Breast epithelium (tissue), 3 donors: ENCODE results near the gene OR1C1.

Experiments
- POLR2A ChIP-seq: fragments of 450-650 bp; IDR thresholded peaks from one replicate; pipeline ENCODE4 v1.6.1; 2016; ENCODE audit warnings: antibody characterized with exemption, mild to moderate bottlenecking, moderate library complexity
- POLR2AphosphoS5 ChIP-seq, 3 donors: sonication (generic); formaldehyde crosslinking; IDR thresholded peaks; one replicate each; pipeline ENCODE4 v1.6.1; 2017; ENCODE audit warnings: antibody characterized with exemption in 3 of 3
- TF ChIP-seq, protein P1 (sequence below), 3 donors: fragments of 450-650 bp; IDR thresholded peaks; one replicate each; pipeline ENCODE4 v1.5.1; 2016 to 2017; ENCODE audit warnings: antibody characterized with exemption in 3 of 3, mild to moderate bottlenecking in 3 of 3, moderate library complexity in 3 of 3

DNA sequence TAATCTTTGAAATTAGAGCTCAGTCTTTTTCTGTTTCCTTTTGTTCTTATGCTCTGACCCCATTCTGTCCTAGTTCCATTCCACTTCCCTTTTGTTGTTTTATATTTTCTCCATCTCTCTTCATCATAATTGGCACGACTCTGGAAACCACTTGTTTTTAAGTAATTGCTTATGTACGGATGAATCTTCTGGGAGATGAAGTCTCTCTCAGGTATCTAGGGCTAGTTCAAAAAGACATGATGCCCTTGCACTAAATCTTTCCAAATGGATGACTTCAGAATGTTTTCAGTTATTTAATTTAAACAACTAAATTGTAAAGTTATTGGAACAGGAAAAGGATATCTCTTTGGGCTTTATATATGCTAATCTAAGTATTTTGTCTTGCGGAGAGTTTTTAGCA, 43.8 kb downstream of the OR1C1 start, which contains the start of gene OR6F1:
- TF ChIP-seq POLR2AphosphoS5 (IDR thresholded peaks at IDR 0.05): no peak
- TF ChIP-seq, protein P1, sequence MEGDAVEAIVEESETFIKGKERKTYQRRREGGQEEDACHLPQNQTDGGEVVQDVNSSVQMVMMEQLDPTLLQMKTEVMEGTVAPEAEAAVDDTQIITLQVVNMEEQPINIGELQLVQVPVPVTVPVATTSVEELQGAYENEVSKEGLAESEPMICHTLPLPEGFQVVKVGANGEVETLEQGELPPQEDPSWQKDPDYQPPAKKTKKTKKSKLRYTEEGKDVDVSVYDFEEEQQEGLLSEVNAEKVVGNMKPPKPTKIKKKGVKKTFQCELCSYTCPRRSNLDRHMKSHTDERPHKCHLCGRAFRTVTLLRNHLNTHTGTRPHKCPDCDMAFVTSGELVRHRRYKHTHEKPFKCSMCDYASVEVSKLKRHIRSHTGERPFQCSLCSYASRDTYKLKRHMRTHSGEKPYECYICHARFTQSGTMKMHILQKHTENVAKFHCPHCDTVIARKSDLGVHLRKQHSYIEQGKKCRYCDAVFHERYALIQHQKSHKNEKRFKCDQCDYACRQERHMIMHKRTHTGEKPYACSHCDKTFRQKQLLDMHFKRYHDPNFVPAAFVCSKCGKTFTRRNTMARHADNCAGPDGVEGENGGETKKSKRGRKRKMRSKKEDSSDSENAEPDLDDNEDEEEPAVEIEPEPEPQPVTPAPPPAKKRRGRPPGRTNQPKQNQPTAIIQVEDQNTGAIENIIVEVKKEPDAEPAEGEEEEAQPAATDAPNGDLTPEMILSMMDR (IDR thresholded peaks at IDR 0.05): no peak
- no peak for TF ChIP-seq POLR2A
